ENCODE data around the gene HAVCR1.

The HAVCR1 gene

DNA sequence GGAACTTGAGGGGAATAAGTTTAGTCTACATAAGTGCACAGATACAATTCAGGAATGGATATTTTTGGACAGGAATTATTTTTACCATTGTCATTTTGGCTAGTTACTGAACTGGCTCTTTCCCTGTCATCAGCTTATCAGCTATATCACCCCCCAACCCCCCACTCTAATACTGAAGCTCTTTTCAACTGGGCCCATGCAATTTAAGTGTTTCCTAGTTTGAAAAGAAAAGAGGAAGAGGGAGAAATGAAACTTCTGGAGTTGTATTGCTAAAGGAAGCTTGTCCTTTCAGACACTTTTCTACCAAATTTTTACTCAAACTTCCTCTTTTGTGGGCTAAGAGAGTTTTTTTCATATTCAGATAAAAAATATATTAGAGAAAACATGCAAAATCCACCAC is 77.4 kb downstream of the HAVCR1 start:
- DNase-seq, result no peak
